GM19438 (cell line): Measurements from ENCODE around the gene SLC4A8.
A peak's percentile ranks its signal among the peaks of the same experiment; 100 is the strongest.

Source experiments
- ATAC-seq: cut with Tn5 transposase; IDR thresholded peaks from one replicate; pipeline ENCODE4 v1.9.1; 2021; ENCODE audit warnings: low read depth; ENCODE audit not compliant: unreplicated experiment

The SLC4A8 gene

GRCh38 chr12:51424662-51425539, at the start of gene SLC4A8:
TSS of gene SLC4A8 (plus strand) at chr12:51424831. CDS start at chr12:51424988, 157 bp downstream.
- peak; percentile 85 for ATAC-seq

GRCh38 chr12:51374856-51375255, 49.8 kb upstream of the SLC4A8 start:
- ATAC-seq = no peak

- no peak for ATAC-seq
Measured at GRCh38 chr12:51377099-51377984, 47.3 kb upstream of the SLC4A8 start.

- ATAC-seq = no peak
Measured at GRCh38 chr12:51378749-51379148, 45.9 kb upstream of the SLC4A8 start.

GRCh38 chr12:51379571-51379970, 45.1 kb upstream of the SLC4A8 start:
- no peak for ATAC-seq

GRCh38 chr12:51381226-51382079, 43.2 kb upstream of the SLC4A8 start:
- no peak for ATAC-seq

GRCh38 chr12:51382173-51382572, 42.5 kb upstream of the SLC4A8 start:
- ATAC-seq = no peak

GRCh38 chr12:51383269-51383905, 41.2 kb upstream of the SLC4A8 start:
- ATAC-seq = no peak

- no peak for ATAC-seq
Measured at GRCh38 chr12:51386351-51386750, 38.3 kb upstream of the SLC4A8 start.

- no peak for ATAC-seq
Measured at GRCh38 chr12:51388069-51388799, 36.4 kb upstream of the SLC4A8 start.

- no peak for ATAC-seq
Measured at GRCh38 chr12:51388846-51389245, 35.8 kb upstream of the SLC4A8 start.

- ATAC-seq = no peak
Measured at GRCh38 chr12:51389302-51389999, 35.2 kb upstream of the SLC4A8 start.

- no peak for ATAC-seq
Measured at GRCh38 chr12:51390457-51390856, 34.2 kb upstream of the SLC4A8 start.

- ATAC-seq = peak; percentile 14
Measured at GRCh38 chr12:51390891-51391282, 33.7 kb upstream of the SLC4A8 start.

GRCh38 chr12:51391283-51392123, 33.1 kb upstream of the SLC4A8 start, which contains the start of gene GALNT6:
TSS of gene GALNT6 (minus strand) at chr12:51391406. CDS start at chr12:51379781, 11,625 bp downstream.
- peak; percentile 43 for ATAC-seq

GRCh38 chr12:51392556-51393237, 31.9 kb upstream of the SLC4A8 start:
- no peak for ATAC-seq
